Measurements from ENCODE around the gene PRKG1.
"Not testable (repeated sequence)": the region's sequence is repeated elsewhere in the genome, so short reads cannot be mapped to it uniquely, and the experiment has no call there.

Gene PRKG1

DNA sequence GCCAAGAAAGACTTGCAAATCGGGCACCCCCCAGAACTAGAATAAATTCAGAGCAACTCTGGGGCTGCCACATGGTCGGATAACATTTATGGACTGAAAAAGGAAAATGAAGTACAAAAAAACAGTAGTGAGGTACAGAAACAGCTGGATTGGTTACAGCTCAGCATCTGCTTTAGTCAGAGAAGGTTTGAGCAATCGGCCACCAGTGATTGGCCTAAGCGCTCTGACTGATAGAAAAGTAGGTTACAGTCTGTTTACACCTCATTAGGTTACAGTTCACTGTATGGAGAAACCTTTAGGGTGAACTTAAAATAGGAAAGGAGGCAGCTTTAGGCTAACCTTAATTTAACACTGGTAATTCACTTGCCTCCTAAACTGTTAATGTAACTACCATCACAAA, 1137.8 kb downstream of the PRKG1 start:
- no peak for DNase-seq

GRCh38 chr10:52212802-52213201, 1138.5 kb downstream of the PRKG1 start:
- DNase-seq = no peak

DNA sequence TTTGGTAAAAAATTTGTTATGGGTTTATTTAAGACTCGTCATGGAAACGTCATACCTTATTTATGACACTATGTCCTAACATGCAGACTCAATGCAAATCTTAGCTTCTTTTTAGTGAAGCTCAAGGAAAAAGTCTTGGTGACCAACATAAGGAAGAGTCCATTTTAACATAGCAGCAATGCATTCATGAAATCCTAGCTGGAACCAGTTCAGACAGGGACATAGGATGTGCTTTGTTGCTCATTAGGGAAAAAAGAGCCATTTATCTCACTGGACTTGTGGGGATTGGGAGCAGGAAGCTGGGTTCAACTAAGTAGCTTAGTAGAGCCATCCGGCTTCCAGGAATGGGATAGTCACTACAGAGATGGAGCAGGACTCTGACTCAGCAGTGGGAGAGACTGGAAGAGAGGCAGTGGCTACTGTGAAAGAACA, 1139.0 kb downstream of the PRKG1 start:
- DNase-seq = no peak

GRCh38 chr10:52215745-52216361, 1141.6 kb downstream of the PRKG1 start:
- DNase-seq = peak in 1 of 2 experiments; percentile 1

- DNase-seq = no peak
These were observed 1142.6 kb downstream of the PRKG1 start for GRCh38 chr10:52216852-52217251.

DNA sequence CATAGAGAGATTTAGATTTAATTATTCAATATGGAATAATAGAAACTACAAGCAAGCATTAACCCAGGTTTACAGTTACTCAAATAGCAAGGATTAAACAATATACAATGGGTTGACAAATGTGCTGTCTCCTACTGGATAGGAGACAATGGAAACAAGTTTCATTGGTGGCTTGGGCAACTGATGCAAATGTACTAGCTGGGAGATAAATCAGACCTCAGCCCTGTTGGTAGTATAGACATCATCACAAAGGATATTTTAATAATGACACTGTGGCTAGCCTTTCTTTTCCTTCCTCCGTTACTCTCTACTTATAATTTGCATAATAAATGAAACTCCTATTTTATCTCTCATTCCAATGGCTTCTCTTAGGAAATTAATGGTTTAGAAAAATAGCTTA, 1143.2 kb downstream of the PRKG1 start:
- no peak for DNase-seq

DNA sequence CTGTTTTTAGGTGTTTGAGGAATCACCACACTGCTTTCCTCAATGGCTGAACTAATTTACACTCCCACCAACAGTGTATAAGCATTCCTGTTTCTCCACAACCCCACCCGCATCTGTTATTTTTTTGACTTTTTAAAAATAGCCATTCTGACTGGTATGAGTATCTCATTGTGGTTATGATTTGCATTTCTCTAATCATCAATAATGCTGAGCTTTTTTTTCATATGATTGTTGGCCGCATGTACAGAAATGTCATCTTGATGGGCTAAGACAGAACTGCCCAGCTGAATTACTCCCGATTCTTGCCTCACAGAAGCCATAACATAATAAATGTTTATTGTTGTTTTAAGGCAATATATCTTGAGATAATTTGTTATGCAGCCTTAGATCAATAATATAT, 1146.7 kb downstream of the PRKG1 start:
- no peak for DNase-seq

DNA sequence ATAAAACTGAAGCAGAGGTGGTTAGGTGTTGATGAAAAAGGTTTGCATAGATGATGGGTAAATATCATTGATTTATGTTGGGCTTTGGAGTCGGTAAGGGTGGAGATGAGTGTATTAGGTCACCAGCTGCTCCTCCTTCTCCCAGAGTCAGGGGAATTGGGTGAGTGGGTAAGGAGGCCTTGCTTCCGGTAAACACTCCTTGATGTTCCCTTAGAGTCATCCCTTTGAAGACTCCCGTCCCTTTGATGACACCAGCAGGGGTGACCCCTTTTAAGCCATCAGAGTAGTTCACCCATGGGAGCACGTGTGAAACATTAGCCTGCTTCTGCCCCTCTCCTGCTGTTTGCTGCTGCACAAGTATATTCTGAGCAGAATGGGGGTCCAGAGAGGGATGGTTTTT, 1147.6 kb downstream of the PRKG1 start:
- no peak for DNase-seq

DNA sequence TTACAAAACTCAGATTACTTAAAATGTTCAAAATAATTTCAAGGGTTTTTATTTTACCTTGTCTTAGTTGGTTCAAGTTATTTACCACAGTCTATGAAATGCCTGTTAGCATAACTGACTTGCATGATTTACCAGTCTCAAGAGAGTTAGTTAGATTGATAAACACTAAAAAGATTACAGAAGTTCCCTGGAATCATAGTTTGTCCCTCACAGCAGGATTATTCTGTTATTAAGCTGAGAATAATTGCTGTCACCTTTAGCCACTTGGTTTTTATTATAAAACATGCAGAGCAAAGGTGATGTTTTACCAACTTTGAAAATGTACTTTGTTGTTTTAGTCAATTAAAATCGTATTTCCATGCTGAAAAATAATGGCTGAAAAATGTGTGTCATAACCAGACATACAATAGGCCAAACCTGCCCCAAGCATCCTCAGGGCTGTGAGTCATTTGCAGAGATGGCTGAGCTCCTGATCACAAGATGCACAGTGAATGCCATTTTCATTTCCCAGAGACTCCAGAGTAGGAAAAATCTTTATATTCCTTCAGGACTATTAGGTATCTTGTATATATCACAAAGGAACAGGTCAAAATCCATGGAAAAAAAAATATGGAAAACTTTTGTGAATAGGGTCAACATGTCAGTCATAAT, 1152.0 kb downstream of the PRKG1 start:
- no peak for DNase-seq

GRCh38 chr10:52228556-52228955, 1154.3 kb downstream of the PRKG1 start:
- no peak for DNase-seq

DNA sequence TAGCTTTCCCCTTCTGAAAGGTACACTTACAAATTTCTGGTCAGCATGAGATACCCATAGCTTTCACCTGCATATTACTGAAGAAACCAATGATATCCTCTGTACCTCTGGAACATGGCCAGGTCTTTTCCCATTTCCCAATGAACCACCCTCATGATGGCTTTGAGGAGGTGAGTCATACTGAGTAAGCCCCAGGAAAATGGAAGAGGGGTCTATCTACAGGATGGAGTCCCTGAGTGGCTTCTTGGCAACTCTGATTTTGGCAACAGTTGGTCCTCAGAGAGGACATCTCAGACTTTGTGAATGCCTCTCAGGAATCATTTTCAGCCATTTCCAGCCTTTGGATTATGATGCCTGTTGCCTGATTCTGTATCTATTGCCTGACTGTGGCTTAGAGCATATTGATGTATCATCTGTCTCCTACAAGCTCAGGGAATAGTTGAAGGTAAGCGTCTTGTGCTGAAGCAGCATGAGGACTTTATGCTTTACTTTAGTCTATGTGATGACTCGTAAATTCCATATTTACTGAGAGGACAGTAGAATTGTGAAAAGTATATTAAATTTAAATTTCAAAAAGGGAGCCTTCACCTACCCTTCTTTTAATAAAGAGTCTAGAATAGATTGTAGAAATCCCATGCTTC, 1155.1 kb downstream of the PRKG1 start:
- no peak for DNase-seq

DNA sequence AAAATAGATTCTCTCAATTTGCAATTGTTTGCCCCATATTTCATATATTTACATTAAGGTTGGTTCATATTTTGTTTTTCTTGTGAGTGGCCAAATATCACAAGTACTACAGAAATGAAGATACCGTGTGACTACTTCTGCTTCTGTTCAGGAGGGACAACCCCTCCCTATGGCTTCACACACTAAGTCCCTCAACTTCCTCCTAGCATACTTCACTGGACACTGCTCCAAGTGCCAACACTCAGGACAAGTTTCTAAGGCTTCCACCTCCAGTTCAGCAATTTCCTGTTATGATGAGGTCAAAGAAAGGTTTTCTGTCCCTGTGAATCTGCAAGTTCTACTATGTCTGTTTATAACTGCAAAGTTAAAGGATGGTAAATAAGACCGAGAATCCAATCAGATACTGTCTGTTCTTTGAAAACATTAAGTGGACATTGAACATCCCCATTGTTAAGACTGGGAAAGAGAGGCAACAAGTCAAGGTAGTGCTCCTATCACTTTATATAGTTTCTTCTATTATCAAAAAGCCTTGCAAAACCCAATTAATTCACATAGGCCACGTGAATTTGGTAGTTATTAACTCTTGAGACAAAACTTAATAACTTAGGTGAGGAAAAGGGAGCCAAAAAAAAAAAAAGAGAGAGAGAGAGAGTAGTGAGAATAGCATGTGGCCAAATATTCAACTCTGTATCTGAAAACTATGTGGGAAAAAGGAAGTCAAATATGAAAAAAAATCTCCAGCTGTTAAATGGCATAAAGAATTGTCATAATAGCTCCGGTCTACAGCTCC, 1158.5 kb downstream of the PRKG1 start:
- no peak for DNase-seq

DNA sequence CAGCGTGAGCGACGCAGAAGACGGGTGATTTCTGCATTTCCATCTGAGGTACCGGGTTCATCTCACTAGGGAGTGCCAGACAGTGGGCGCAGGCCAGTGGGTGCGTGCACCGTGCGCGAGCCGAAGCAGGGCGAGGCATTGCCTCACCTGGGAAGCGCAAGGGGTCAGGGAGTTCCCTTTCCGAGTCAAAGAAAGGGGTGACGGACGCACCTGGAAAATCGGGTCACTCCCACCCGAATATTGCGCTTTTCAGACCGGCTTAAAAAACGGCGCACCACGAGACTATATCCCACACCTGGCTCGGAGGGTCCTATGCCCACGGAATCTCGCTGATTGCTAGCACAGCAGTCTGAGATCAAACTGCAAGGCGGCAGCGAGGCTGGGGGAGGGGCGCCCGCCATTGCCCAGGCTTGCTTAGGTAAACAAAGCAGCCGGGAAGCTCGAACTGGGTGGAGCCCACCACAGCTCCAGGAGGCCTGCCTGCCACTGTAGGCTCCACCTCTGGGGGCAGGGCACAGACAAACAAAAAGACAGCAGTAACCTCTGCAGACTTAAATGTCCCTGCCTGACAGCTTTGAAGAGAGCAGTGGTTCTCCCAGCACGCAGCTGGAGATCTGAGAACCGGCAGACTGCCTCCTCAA, 1159.2 kb downstream of the PRKG1 start:
- DNase-seq = not testable (repeated sequence)

DNA sequence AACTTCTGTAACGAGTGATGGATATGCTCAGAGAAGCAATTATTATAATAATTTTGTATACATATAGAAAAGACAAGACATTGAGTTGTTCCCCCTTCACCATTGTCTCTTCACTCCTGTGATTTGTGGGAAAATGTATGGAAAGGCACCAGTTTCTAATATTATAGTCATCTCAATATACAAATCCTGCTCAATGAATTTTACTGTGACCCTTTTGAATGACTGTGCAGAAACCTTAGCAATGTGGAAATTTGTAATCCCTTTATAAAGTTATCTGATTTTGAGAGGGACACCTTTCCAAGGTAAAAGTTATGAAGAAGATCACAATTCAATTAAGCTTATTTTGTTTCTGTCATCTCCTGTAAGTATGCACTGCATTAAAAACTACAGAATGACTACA, 1165.5 kb downstream of the PRKG1 start:
- no peak for DNase-seq

GRCh38 chr10:52245547-52245946, 1171.3 kb downstream of the PRKG1 start:
- no peak for DNase-seq

DNA sequence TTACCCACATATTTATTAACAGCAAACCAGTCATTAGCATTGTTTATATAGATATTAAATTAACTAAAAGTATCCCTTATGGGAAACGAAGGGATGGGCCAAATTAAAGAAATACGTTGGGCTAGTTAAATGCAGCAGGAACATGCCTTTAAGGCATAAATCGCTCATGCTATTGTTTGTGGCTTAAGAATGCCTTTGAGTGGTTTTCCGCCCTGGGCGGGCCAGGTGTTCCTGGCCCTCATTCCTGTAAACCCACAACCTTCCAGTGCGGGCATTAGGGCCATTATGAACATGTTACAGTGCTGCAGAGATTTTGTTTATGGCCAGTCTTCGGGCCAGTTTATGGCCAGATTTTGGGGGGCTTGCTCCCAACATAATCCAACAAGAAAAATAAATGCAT, 1173.6 kb downstream of the PRKG1 start:
- not testable (repeated sequence) for DNase-seq

- no peak for DNase-seq
These were observed 1174.5 kb downstream of the PRKG1 start for GRCh38 chr10:52248697-52249306.

DNA sequence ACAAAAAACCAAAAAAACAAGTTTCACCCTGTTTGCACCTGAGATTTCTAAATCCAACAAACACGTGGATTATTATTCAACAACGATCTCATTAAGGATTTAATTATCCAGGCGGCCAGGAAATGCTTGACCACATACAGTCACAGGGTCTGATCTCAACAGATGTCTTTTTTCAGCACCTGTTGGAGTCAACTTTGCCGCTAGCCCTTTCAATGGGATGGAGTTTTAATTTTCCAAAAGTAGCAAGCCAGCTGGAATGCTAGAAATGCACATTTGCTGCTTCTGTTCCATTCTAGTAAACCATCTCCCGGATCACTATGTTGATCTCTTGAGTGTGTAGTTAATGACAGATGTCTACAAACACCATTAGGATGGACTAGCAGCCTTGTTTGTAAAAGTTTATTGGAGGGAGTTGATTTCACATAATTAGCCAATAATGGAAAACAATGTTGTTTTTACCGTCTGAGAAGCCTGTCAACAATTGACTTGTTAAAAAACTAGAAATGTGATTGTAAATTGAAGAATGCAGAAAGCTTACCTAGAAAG, 1175.6 kb downstream of the PRKG1 start:
- DNase-seq = no peak

DNA sequence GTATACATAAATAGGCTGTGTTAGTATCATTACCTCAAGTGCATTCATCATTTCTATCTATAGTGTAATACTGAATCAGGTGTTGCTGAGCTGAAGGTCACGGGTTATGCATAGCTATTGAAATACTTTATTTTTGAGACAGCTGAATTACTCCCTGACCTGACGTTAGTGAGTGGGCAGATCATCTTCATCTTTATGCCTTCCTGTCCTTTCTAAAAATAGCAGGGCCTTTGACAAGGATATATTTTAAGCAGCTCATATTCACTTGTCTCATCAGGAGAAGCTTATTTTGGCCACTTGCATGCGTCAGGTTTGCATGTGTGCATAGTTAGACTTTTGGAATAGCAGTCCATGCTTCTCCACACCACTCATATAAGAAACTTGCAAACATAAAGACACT, 1176.2 kb downstream of the PRKG1 start:
- no peak for DNase-seq

DNA sequence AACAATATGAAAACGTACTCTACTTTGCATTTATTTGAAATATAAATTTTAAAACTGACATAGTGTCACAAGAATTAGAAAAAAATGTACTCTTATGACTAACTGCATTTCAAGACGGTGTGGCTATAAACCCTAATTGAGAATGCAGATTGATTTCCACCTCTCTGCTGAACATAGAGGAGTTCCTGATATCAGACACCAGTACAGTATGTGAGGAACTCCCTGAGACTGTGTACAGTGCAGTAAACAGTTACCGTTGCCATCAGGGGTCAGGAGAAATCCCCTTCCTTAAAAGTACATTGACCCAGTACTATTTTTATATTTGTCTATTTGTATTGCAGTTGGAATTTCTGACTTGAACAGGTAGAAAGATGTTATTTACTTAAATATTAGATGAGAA, 1178.0 kb downstream of the PRKG1 start:
- DNase-seq = no peak

- DNase-seq = no peak
These were observed 1182.8 kb downstream of the PRKG1 start for GRCh38 chr10:52256832-52257691.
